ENCODE data around the gene AK4.

Gene AK4

DNA sequence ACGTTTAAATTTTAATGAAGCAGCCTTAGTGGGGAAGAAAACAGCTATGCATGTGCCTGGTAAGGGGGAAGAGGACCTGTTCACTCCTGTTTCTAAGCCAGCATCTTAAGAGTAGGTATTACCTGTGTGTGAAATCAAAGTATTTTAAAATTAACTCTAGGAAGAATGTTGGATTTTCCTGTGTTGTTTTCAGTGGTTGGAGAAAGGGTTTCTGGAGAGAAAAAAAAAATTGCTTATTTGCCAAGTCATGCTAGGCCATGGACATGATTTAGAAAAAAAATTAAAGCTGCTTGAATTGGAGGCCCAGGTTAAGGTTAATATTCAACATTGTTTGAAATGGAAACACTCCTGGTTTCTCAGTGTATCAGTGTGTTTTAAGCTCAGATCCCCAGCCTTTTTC, 118.5 kb downstream of the AK4 start:
- DNase-seq = no peak
- TF ChIP-seq, protein P1, sequence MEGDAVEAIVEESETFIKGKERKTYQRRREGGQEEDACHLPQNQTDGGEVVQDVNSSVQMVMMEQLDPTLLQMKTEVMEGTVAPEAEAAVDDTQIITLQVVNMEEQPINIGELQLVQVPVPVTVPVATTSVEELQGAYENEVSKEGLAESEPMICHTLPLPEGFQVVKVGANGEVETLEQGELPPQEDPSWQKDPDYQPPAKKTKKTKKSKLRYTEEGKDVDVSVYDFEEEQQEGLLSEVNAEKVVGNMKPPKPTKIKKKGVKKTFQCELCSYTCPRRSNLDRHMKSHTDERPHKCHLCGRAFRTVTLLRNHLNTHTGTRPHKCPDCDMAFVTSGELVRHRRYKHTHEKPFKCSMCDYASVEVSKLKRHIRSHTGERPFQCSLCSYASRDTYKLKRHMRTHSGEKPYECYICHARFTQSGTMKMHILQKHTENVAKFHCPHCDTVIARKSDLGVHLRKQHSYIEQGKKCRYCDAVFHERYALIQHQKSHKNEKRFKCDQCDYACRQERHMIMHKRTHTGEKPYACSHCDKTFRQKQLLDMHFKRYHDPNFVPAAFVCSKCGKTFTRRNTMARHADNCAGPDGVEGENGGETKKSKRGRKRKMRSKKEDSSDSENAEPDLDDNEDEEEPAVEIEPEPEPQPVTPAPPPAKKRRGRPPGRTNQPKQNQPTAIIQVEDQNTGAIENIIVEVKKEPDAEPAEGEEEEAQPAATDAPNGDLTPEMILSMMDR (IDR thresholded peaks at IDR 0.05; ENCODE audit: low read depth, low read length, missing control alignments) = no peak
- Histone ChIP-seq H3K27me3 (replicated peaks) (no peaks in the 10 kb centered on the region), H3K4me3 (ENCODE audit: low read depth, low read length) (no peak overlapping the region), H3K36me3 (replicated peaks) (no peaks in the 10 kb centered on the region), H3K27ac (no peak overlapping the region)
- in situ Hi-C loops (cut with HindIII; ENCODE audit: low pct_ligation_motif_present, low sequenced_read_pairs) = no loop called here

DNA sequence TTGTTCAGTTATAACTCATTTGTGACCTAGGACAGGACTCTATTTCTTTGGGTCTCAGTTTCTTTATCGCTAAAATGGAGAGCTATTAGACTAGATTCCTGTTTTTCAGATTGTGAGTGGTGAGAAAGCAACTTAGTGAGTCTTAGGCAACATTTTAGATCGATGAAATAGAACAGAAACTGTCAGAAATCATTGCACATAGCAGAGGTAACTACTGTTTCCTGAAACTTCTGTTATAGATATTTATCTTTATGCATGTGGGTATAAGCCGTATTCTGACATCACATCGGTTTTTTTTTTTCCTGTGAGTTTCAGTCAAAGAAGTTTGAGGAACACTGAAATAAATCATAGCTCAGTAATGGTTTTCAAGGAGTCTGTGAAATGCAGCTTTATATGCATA, 119.3 kb downstream of the AK4 start:
- in situ Hi-C loops (cut with HindIII; ENCODE audit: low pct_ligation_motif_present, low sequenced_read_pairs) = no loop called here
- no peaks in the 10 kb centered on the region for H3K36me3 ChIP-seq (replicated peaks)
- TF ChIP-seq, protein P1 (IDR thresholded peaks at IDR 0.05; ENCODE audit: low read depth, low read length, missing control alignments) = no peak
- no peak for DNase-seq
- H3K27me3 ChIP-seq (replicated peaks) = no peaks in the 10 kb centered on the region
- no peak overlapping the region for H3K27ac ChIP-seq
- H3K4me3 ChIP-seq (ENCODE audit: low read depth, low read length) = no peak overlapping the region

DNA sequence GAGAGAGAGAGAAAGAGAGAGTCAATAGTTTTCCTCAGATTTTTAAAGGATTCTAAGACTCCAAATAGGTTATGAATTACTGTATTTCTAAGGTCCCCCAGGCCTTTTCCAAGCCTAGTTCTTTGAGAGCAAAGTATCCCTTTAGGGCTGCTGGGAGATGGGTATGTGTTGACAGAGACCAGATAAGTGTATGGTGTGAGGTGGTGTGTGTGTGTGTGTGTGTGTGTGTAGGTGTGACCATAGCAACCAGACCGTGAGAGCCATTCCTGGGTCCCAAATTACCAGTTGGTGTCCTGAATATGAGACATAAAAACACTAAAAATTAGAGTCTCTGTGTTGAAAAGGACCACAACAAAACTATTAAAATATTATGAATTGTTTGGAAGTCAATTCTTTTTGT, 119.7 kb downstream of the AK4 start:
- in situ Hi-C loops (cut with HindIII; ENCODE audit: low pct_ligation_motif_present, low sequenced_read_pairs) = no loop called here

DNA sequence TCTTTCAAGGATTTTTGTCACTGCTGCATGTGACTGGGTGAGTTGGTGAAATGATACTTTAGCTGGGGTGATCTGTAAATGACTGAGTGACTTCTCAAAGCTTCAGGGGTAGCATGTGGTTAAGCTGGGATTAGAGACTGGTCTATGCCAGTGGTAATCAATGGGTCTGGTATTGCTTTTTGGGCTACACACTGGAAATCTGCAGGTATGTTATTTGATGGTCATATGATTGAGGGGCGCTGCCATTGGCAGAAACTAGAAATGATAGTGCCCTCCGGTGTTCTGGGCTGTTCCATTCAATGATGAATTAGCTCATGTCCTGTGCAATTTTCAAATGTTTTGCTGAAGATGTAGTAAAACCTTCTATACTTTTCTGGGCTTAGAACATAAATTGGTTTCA, 121.6 kb downstream of the AK4 start:
- Histone ChIP-seq H3K36me3 (replicated peaks) (no peaks in the 10 kb centered on the region), H3K27ac (no peak overlapping the region), H3K4me3 (ENCODE audit: low read depth, low read length) (no peak overlapping the region), H3K27me3 (replicated peaks) (no peaks in the 10 kb centered on the region)
- no peak for DNase-seq
- TF ChIP-seq, protein P1 (IDR thresholded peaks at IDR 0.05; ENCODE audit: low read depth, low read length, missing control alignments) = no peak
- in situ Hi-C loops (cut with HindIII; ENCODE audit: low pct_ligation_motif_present, low sequenced_read_pairs) = no loop called here

More for the DNA sequence above, 119.7 kb downstream of the AK4 start:
- no peak for DNase-seq
- no peaks in the 10 kb centered on the region for H3K27me3 ChIP-seq (replicated peaks)
- no peaks in the 10 kb centered on the region for H3K36me3 ChIP-seq (replicated peaks)
- no peak overlapping the region for H3K4me3 ChIP-seq (ENCODE audit: low read depth, low read length)
- TF ChIP-seq, protein P1 (IDR thresholded peaks at IDR 0.05; ENCODE audit: low read depth, low read length, missing control alignments) = no peak
- H3K27ac ChIP-seq = no peak overlapping the region

DNA sequence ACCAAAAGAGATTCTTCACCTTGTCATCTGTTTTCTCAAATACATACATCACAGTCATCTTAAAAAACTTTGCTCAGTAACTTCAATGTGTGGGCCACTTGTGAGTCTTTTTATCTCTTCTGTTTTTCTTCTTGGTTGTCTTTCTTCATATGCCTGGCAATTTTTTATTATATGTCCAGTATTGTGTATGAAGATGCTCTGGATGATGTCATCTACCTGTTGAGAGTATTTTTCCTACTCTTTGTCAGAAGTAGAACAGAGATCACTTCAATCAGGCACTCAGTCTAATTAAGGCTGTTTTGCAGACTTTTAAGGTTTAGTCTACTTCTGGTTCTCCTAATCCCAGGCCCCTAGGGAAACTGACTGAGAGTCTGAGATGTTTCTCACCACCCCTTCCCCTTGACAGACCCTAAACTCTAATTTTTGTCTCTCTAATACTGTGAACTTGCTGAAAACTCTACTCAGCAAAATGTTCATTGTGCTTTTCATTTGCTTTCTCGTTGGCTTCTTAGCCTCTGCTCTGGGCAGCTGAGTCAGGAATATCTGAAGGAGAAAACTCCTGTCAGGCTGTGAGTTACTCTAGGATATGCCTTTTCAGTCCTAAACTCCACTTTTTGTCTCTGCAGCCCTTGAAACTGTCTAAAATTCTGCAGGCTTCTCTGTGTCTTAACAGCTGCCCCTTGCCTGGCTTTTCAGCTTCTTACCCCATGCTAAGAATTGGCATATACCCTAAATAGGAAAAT, 128.4 kb downstream of the AK4 start:
- Histone ChIP-seq H3K27me3 (replicated peaks) (no peaks in the 10 kb centered on the region), H3K27ac (no peak overlapping the region), H3K4me3 (ENCODE audit: low read depth, low read length) (no peak overlapping the region), H3K36me3 (replicated peaks) (no peaks in the 10 kb centered on the region)
- TF ChIP-seq, protein P1 (IDR thresholded peaks at IDR 0.05; ENCODE audit: low read depth, low read length, missing control alignments) = no peak
- in situ Hi-C loops (cut with HindIII; ENCODE audit: low pct_ligation_motif_present, low sequenced_read_pairs) = no loop called here
- DNase-seq = no peak
